ENCODE data around the gene CHIA. TPM values are rescaled to one million over a fixed set of nuclear protein-coding genes. Genes with fewer than 3 reads are reported as not detected.
A peak's percentile ranks its signal among the peaks of the same experiment; 100 is the strongest.

Gene CHIA
- total and polyA plus RNA-seq, 2 of the 8 experiments (the other 6 are each of a cell fraction or from before 2014, with no cell fraction given): not detected

DNA sequence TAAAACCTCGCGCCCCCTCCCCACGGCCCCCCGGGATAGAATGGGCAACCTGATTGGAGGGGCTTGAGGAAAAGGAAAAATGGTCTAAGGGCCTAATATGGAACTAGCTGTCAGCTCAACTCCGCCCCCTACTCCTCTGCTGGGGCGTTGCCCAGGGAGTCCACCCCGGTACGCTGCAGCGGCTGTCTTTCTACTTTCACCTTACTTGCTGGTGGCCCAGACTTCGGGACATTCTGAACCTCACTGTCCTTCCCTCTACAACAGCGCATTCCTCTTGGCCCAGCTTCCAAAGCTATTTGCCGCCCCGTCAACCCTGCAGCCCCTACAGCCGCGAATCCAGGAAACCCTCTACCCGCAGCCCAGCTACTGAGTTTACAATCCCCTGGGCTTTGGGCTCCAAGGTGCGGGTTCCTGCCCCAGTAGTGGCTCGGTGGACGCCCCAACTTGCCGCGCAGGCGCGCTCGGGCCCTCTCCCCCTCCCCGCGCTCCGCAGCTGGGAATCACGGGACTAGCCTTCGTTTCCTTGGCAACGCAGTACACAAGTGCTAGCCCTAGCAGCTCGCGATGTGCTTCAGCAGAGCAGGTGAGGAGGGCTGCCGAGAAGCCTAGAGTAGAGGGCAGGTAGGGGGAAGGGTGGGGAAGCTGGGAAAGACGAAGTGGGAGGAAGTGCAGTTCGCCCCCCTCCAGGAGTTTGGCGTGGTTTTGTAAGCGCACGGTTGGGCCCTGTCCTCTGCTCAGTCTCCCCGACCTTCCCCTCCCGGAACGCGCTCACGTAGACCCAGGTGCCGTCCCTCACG lies 55.6 kb downstream of the CHIA start:
- Histone ChIP-seq H3K79me1 (ENCODE audit: low read depth, low read length) (no peaks in the 10 kb centered on the region), H3K56ac (replicated peaks; ENCODE audit: insufficient read length, low read depth, low read length) (peak overlapping the region; percentile 50), H4K8ac (ENCODE audit: extremely low read depth, insufficient read depth, low read length) (peak overlapping the region; percentile 85; the same call in 1 of the 2 replicates), H3K9me3 (ENCODE audit: insufficient read depth in 2 of 2, low read depth in 1 of 2, low read length in 1 of 2) (no peaks in the 10 kb centered on the region), H2AK5ac (ENCODE audit: low read depth, low read length) (no peak overlapping the region), H3K18ac (ENCODE audit: extremely low read depth, low read length) (peak overlapping the region; percentile 71), H3K9ac (replicated peaks in 1 of 4; ENCODE audit: extremely low read depth in 1 of 4, low read depth in 3 of 4, low read length in 3 of 4) (peak overlapping the region in 3 of 4 experiments; percentile 55 to 72 (median 71); a peak in 5 of 7 replicates), H4K5ac (ENCODE audit: insufficient read length, low read depth, low read length) (peak overlapping the region; percentile 70), H3K23ac (ENCODE audit: insufficient read length) (no peak overlapping the region), H2BK5ac (ENCODE audit: low read depth, low read length) (peak overlapping the region; percentile 67; the same call in 1 of the 2 replicates), H3K79me2 (ENCODE audit: control insufficient read depth in 1 of 2, insufficient read depth in 2 of 2, low read length in 2 of 2) (no peaks in the 10 kb centered on the region), H3K23me2 (ENCODE audit: low read depth, low read length) (peaks cover 6% of the 10 kb centered on the region; the same call in 1 of the 2 replicates), H3K36me3 (ENCODE audit: control insufficient read depth in 2 of 4, insufficient read depth in 4 of 4, low read length in 3 of 4) (no peaks in the 10 kb centered on the region), H4K91ac (replicated peaks; ENCODE audit: insufficient read length, low read length) (peak overlapping the region; percentile 96), H2BK15ac (ENCODE audit: low read length) (no peak overlapping the region), H2BK12ac (ENCODE audit: low read depth, low read length) (peak overlapping the region; percentile 85), H4K20me1 (replicated peaks in 1 of 2; ENCODE audit: control insufficient read depth in 1 of 2, insufficient read depth in 2 of 2, low read length in 2 of 2) (no peaks in the 10 kb centered on the region), H3K4me3 (ENCODE audit: extremely low read depth in 1 of 4, insufficient read depth in 2 of 4, low read depth in 3 of 4, low read length in 4 of 4) (peak overlapping the region; percentile 47 to 88 (median 72)), H3K4me1 (replicated peaks in 1 of 4; ENCODE audit: control insufficient read depth in 3 of 4, insufficient read depth in 4 of 4, low read length in 3 of 4) (peaks cover 0 to 15% (median 2%) of the 10 kb centered on the region in 4 experiments; a peak in 4 of 7 replicates), H3K27ac (ENCODE audit: low read depth, low read length) (no peak overlapping the region; the same call in 1 of the 2 replicates), H3K27me3 (replicated peaks in 1 of 4; ENCODE audit: control insufficient read depth in 3 of 4, extremely low read depth in 1 of 4, insufficient read depth in 3 of 4, low read length in 3 of 4) (no peaks in the 10 kb centered on the region), H3K4me2 (ENCODE audit: insufficient read depth in 1 of 2, low read depth in 2 of 2, low read length in 2 of 2) (peak overlapping the region; percentile 72 to 89), H3K14ac (ENCODE audit: insufficient read length) (no peak overlapping the region), H3K4ac (replicated peaks; ENCODE audit: insufficient read length, low read depth, low read length) (no peak overlapping the region), H2BK20ac (ENCODE audit: low read length) (no peak overlapping the region), H2AFZ (ENCODE audit: low read length) (peak overlapping the region; percentile 96), H2BK120ac (replicated peaks; ENCODE audit: low read depth, low read length) (no peak overlapping the region)
- peak; percentile 84 to 96 for DNase-seq (ENCODE audit: low read depth in 1 of 2, low spot score in 2 of 2)
- CTCF ChIA-PET (ENCODE audit: partially characterized antibody): interaction anchor here (0.7 to 2.7 kb wide), 8 partner anchors 12 to 147 kb away, joined by 3 to 8 read pairs (median 4); no protein-coding TSS in a partner anchor
- POLR2A ChIA-PET (ENCODE audit: partially characterized antibody): interaction anchor here (0.6 to 1.5 kb wide), 7 partner anchors 12 to 123 kb away, joined by 3 to 6 read pairs (median 3); partner anchors contain the start of gene WDR77
- FAIRE-seq: peak; percentile 69
- WGBS, 2 experiments (ENCODE audit: extremely low coverage in 1 of 2, insufficient coverage in 1 of 2, insufficient read length in 1 of 2, insufficient replicate concordance in 2 of 2, low coverage in 1 of 2, low lambda C conversion rate in 2 of 2, missing lambda C conversion rate in 1 of 2): 2% methylated on average over 40 of the region's 45 CpGs; no CpG with 5 or more reads in 1 of the 2 experiments
- TF ChIP-seq TAF1 (IDR thresholded peaks at IDR 0.05; ENCODE audit: low read depth, low read length) (peak; percentile 37; the same call in 1 of the 2 replicates), SRF (IDR thresholded peaks at IDR 0.05; ENCODE audit: low read depth, low read length) (peak; percentile 61; the same call in 1 of the 2 replicates), CHD2 (IDR thresholded peaks at IDR 0.05; ENCODE audit: low read length) (no peak), TAF7 (optimal IDR thresholded peaks at IDR 0.05; ENCODE audit: borderline replicate concordance, low read depth, low read length) (peak; percentile 15), RBBP5 (IDR thresholded peaks at IDR 0.05; ENCODE audit: borderline replicate concordance, low read depth, low read length) (peak; percentile 95), RAD21 (IDR thresholded peaks at IDR 0.05 in 1 of 2, conservative IDR thresholded peaks at IDR 0.05 in 1 of 2; ENCODE audit: low read depth in 2 of 2, low read length in 2 of 2) (peak; percentile 1 to 21; a peak in 2 of 4 replicates), GTF2F1 (IDR thresholded peaks at IDR 0.05; ENCODE audit: borderline replicate concordance, low read depth, low read length) (no peak), TBP (IDR thresholded peaks at IDR 0.05; ENCODE audit: low read depth, low read length) (0 out of 2 replicates have a peak, but pooled peaks have one; percentile 1), CEBPB (IDR thresholded peaks at IDR 0.05; ENCODE audit: low read depth, low read length) (no peak), SAP30 (IDR thresholded peaks at IDR 0.05; ENCODE audit: insufficient read depth, insufficient replicate concordance, low read length) (peak; percentile 93)
